GM12878 (cell line): ENCODE data around the gene PRKCQ. TPM values are rescaled to one million over a fixed set of nuclear protein-coding genes. Genes with fewer than 3 reads are reported as not detected.

Experiments
- ATAC-seq: fragments of 200-7000 bp; cut with Tn5 transposase; 3 replicates; pipeline ENCODE4 v1.9.1; 2020; ENCODE audit warnings: mild to moderate bottlenecking, moderate library complexity
- BruUV-seq: library from RNA; stranded (reverse); fragments of 400-500 nt; replicated peaks from 2 replicates; lab custom pipeline; 2021; lab: Mats Ljungman, UMichigan
- CTCF ChIA-PET: fragments of 300-600 bp; sonication (Branson Sonifier 250); formaldehyde crosslinking; extraction: SDS; loops from one replicate; lab custom pipeline; 2021; ENCODE audit warnings: inconsistent platforms; lab: Yijun Ruan, JAX
- POLR2A ChIA-PET: fragments of 350-600 bp; formaldehyde crosslinking; extraction: SDS; loops from one replicate; lab custom pipeline; 2021; ENCODE audit warnings: inconsistent platforms; lab: Charles Lee
- RAD21 ChIA-PET: fragments of 300-600 bp; sonication (Branson Sonifier 250); formaldehyde crosslinking; loops from one replicate; lab custom pipeline; 2023; ENCODE audit warnings: antibody characterized with exemption; ENCODE audit not compliant: unreplicated experiment; lab: Charles Lee
- SMC1A ChIA-PET: fragments of 300-600 bp; sonication (Branson Sonifier 250); formaldehyde crosslinking; loops from one replicate; lab custom pipeline; 2023; ENCODE audit not compliant: unreplicated experiment, uncharacterized antibody; lab: Charles Lee
- DNase-seq: peaks from one replicate; pipeline ENCODE4 v3.0.0-alpha.2; 2011; ENCODE audit warnings: low read depth, low spot score
- FAIRE-seq: peaks from 3 replicates; lab custom pipeline; 2011; peaks lifted over from hg19 to GRCh38; lab: Jason Lieb, UNC
- H2AFZ ChIP-seq: 2 replicates; pipeline ENCODE4 v1.6.0; 2011; ENCODE audit warnings: low read depth, low read length, control low read depth; ENCODE audit not compliant: control insufficient read depth
- H3K27ac ChIP-seq: 2 replicates; pipeline ENCODE4 v1.5.1; 2011; ENCODE audit warnings: control low read depth; ENCODE audit not compliant: control insufficient read depth, insufficient read depth
- H3K27me3 ChIP-seq, 2 experiments: replicated peaks in 1 of 2; 2 replicates each; pipeline versions ENCODE4 v1.6.0 to v1.6.1; 2011; ENCODE audit warnings: low read length in 1 of 2; ENCODE audit not compliant: control insufficient read depth in 2 of 2, insufficient read depth in 2 of 2
- H3K36me3 ChIP-seq, 2 experiments: 2 replicates each; pipeline ENCODE4 v1.5.1; 2011; ENCODE audit warnings: low read length in 1 of 2; ENCODE audit not compliant: control insufficient read depth in 2 of 2, insufficient read depth in 2 of 2
- H3K4me1 ChIP-seq: 2 replicates; pipeline ENCODE4 v1.6.1; 2011; ENCODE audit warnings: mild to moderate bottlenecking, low read length, moderate library complexity, mixed read lengths; ENCODE audit not compliant: control insufficient read depth, insufficient read depth
- H3K4me2 ChIP-seq: 2 replicates; pipeline ENCODE4 v1.6.0; 2011; ENCODE audit warnings: control low read depth; ENCODE audit not compliant: control insufficient read depth, insufficient read depth
- H3K4me3 ChIP-seq: fragments of 200-600 bp; sonication (generic); 2 replicates; pipeline ENCODE4 v1.5.1; 2016
- H3K79me2 ChIP-seq: 2 replicates; pipeline ENCODE4 v1.6.0; 2011; ENCODE audit warnings: low read length; ENCODE audit not compliant: control insufficient read depth, insufficient read depth
- H3K9ac ChIP-seq: 2 replicates; pipeline ENCODE4 v1.8.0; 2011; ENCODE audit warnings: low read length, control low read depth, mixed read lengths; ENCODE audit not compliant: control insufficient read depth, insufficient read depth
- H3K9me3 ChIP-seq: replicated peaks from 3 replicates; pipeline ENCODE4 v1.5.1; 2011; ENCODE audit warnings: mild to moderate bottlenecking, low read length; ENCODE audit not compliant: control insufficient read depth, insufficient read depth
- H4K20me1 ChIP-seq: 2 replicates; pipeline ENCODE4 v1.6.0; 2011; ENCODE audit not compliant: control insufficient read depth, insufficient read depth
- GATAD2B ChIP-seq: fragments of 450-650 bp; conservative IDR thresholded peaks from 2 replicates; pipeline ENCODE4 v1.6.1; 2017; ENCODE audit warnings: low read depth, mild to moderate bottlenecking, moderate library complexity
- IRF4 ChIP-seq: IDR thresholded peaks from 2 replicates; pipeline ENCODE4 v1.6.1; 2011; ENCODE audit warnings: low read depth, low read length
- NFYA ChIP-seq: IDR thresholded peaks from 2 replicates; pipeline ENCODE4 v1.6.1; 2011; ENCODE audit warnings: low read depth, mild to moderate bottlenecking, low read length, improper control_type of control experiment, borderline replicate concordance
- RELB ChIP-seq: fragments of 450-650 bp; IDR thresholded peaks from 2 replicates; pipeline ENCODE4 v1.6.1; 2017; ENCODE audit warnings: low read depth, mild to moderate bottlenecking, moderate library complexity
- RFX5 ChIP-seq: IDR thresholded peaks from 2 replicates; pipeline ENCODE4 v1.6.1; 2011; ENCODE audit warnings: low read depth, low read length, improper control_type of control experiment
- SMARCA5 ChIP-seq: fragments of 450-650 bp; IDR thresholded peaks from 2 replicates; pipeline ENCODE4 v1.6.1; 2017; ENCODE audit warnings: mild to moderate bottlenecking
- SPI1 ChIP-seq: IDR thresholded peaks from 2 replicates; pipeline ENCODE4 v1.6.1; 2011; ENCODE audit warnings: low read depth, mild to moderate bottlenecking, low read length, moderate library complexity, borderline replicate concordance; ENCODE audit not compliant: insufficient read depth
- STAT1 ChIP-seq: fragments of 450-650 bp; conservative IDR thresholded peaks from 2 replicates; pipeline ENCODE4 v1.6.1; 2014; ENCODE audit warnings: antibody characterized with exemption, mild to moderate bottlenecking
- SUPT20H ChIP-seq: IDR thresholded peaks from 2 replicates; pipeline ENCODE4 v1.6.1; 2011; ENCODE audit warnings: low read depth, mild to moderate bottlenecking, low read length, moderate library complexity, borderline replicate concordance; ENCODE audit not compliant: control insufficient read depth
- WRNIP1 ChIP-seq: IDR thresholded peaks from 2 replicates; pipeline ENCODE4 v1.6.1; 2011; ENCODE audit warnings: low read depth, low read length, improper control_type of control experiment, borderline replicate concordance
- ZBED1 ChIP-seq: IDR thresholded peaks from 2 replicates; pipeline ENCODE4 v1.6.1; 2016; ENCODE audit warnings: borderline replicate concordance
- WGBS: methylation state at CpG from one replicate; pipeline ENCODE4 v1.1.6; 2016; ENCODE audit warnings: low lambda C conversion rate; ENCODE audit not compliant: insufficient replicate concordance, insufficient coverage; ENCODE audit errors: missing lambda C conversion rate; 5-methylcytosine and 5-hydroxymethylcytosine counted together
- in situ Hi-C: fragments of 300-500 bp; cut with MboI; formaldehyde crosslinking; loops from 9 replicates; pipeline ENCODE4 v1.14.3; 2018; ENCODE audit warnings: mixed read lengths
- intact Hi-C: fragments of 100-400 bp; cut with micrococcal nuclease; formaldehyde crosslinking; loops from one replicate; pipeline ENCODE4 v1.14.2; 2022; ENCODE audit not compliant: unreplicated experiment
- polyA plus RNA-seq, 11 experiments: library from polyadenylated mRNA; depleted of rRNA in 4 of 11; unstranded in 6 of 11; stranded (reverse) in 5 of 11; fragments of >200 nt; fragmentation: Nextera tagmentation in 4 of 11; fragmentation: Illumina TruSeq in 1 of 11; extraction: Ambion mirVana in 4 of 11; extraction: Trizol in 1 of 11; gene quantifications; 1 replicate in 1 of 11; 2 replicates in 10 of 11; pipeline versions ENCODE4 v1.2.1 to v1.2.3, GENCODE V29; 2011 to 2016; ENCODE audit warnings: inconsistent platforms in 2 of 11, missing spikeins in 2 of 11, low read depth in 1 of 11
- total RNA-seq, 4 experiments: library from RNA; depleted of rRNA in 3 of 4; stranded (reverse); fragments of >200 nt in 3 of 4; fragmentation: Illumina TruSeq in 1 of 4; extraction: Trizol in 1 of 4; gene quantifications; 2 replicates each; pipeline versions ENCODE4 v1.2.1 to v1.2.3, GENCODE V29; 2013 to 2021

PRKCQ gene
- total and polyA plus RNA-seq, 10 of the 15 experiments (the other 5 are each of a cell fraction or from before 2014, with no cell fraction given): 0.26 to 8.9 (median 0.98) TPM

GRCh38 chr10:6486309-6486708 lies 93.8 kb downstream of the PRKCQ start (continued):
- TF ChIP-seq NFYA (no peak), RFX5 (no peak), IRF4 (no peak)

- no peaks in the 10 kb centered on the region for H3K9me3 ChIP-seq
- WGBS: 30% methylated on average over 9 of the region's 9 CpGs
- H4K20me1 ChIP-seq: no peaks in the 10 kb centered on the region
- 0 out of 4 replicates have a peak, but pooled peaks cover 0 to 2% of the 10 kb centered on the region in 2 experiments for H3K27me3 ChIP-seq
- H2AFZ ChIP-seq: no peak overlapping the region
- no peak overlapping the region for H3K4me3 ChIP-seq
- POLR2A ChIA-PET: no interaction called here
- no peak overlapping the region for H3K9ac ChIP-seq
- no peak overlapping the region for H3K4me2 ChIP-seq
- TF ChIP-seq ZBED1 (no peak), GATAD2B (no peak), WRNIP1 (no peak), RELB (no peak), STAT1 (no peak), SMARCA5 (no peak), SUPT20H (no peak), SPI1 (peak; percentile 31; the same call in 1 of the 2 replicates)
- TF ChIP-seq, all 136 proteins: peak for 1
- H3K36me3 ChIP-seq: no peaks in the 10 kb centered on the region
- no peak for FAIRE-seq
- no peak overlapping the region for H3K27ac ChIP-seq
- ChIA-PET SMC1A (interaction anchor here (0.5 to 2.4 kb wide), 7 partner anchors 8 to 291 kb away, joined by 3 to 8 read pairs (median 4); no protein-coding TSS in a partner anchor), RAD21 (interaction anchor here (0.5 kb wide), 1 partner anchor 170 kb away, joined by 5 read pairs; no protein-coding TSS in a partner anchor), CTCF (interaction anchor here (0.7 to 1.8 kb wide), 6 partner anchors 9 to 185 kb away, joined by 3 to 7 read pairs (median 4); no protein-coding TSS in a partner anchor)
- no peak for DNase-seq
- no TSS peak for BruUV-seq
- no peaks in the 10 kb centered on the region for H3K79me2 ChIP-seq
- intact Hi-C loops (no loop called here), in situ Hi-C loops (no loop called here)
- no peaks in the 10 kb centered on the region for H3K4me1 ChIP-seq
- ATAC-seq: no peak; the same call in 2 of the 3 replicates
Measured at GRCh38 chr10:6482737-6483357, 97.2 kb downstream of the PRKCQ start.
